Measurements from ENCODE around the gene PIGL.

Gene PIGL

DNA sequence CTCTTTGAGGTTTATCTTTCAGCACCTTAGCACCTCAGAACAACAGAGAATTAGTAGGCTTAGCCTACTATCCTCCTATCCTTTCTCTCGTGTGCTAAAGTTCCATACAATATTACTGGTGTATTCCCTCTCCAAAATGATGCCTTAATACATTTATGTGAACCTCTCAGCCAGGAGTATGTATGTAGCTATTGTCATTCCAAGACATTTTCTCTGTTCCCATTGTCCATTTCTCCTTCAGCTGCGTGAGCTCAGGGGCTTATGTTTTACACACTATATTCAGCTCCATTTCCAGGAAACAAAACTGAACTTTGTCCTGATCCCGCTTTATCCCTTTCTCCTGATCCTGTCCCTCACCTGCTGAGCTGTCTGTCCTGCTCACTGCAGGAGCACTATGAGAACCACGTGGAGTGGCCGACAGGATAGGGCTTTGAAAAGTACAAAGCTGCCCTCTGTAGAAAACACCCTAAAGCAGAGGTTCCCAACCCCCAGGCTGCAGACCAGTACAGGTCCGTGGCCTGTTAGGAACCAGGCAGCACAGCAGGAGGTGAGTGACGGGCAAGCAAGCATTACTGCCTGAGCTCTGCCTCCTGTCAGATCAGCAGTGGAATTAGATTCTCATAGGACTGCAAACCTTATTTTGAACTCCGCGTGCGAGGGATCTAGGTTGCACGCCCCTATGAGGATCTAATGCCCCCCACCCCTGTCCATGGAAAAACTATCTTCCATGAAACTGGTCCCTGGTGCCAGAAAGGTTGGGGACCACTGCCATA lies 80.5 kb downstream of the PIGL start:
- DNase-seq (ENCODE audit: extremely low spot score), result no peak
- TF ChIP-seq, protein P1, sequence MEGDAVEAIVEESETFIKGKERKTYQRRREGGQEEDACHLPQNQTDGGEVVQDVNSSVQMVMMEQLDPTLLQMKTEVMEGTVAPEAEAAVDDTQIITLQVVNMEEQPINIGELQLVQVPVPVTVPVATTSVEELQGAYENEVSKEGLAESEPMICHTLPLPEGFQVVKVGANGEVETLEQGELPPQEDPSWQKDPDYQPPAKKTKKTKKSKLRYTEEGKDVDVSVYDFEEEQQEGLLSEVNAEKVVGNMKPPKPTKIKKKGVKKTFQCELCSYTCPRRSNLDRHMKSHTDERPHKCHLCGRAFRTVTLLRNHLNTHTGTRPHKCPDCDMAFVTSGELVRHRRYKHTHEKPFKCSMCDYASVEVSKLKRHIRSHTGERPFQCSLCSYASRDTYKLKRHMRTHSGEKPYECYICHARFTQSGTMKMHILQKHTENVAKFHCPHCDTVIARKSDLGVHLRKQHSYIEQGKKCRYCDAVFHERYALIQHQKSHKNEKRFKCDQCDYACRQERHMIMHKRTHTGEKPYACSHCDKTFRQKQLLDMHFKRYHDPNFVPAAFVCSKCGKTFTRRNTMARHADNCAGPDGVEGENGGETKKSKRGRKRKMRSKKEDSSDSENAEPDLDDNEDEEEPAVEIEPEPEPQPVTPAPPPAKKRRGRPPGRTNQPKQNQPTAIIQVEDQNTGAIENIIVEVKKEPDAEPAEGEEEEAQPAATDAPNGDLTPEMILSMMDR (IDR thresholded peaks at IDR 0.05; ENCODE audit: control extremely low read depth, extremely low read depth, low read depth, missing control alignments), result no peak
- ChIA-PET POLR2A (no interaction called here), CTCF (interaction anchor here (0.8 to 1.3 kb wide), 3 partner anchors 9 to 11 kb away, joined by 3 to 4 read pairs (median 4); no protein-coding TSS in a partner anchor)

DNA sequence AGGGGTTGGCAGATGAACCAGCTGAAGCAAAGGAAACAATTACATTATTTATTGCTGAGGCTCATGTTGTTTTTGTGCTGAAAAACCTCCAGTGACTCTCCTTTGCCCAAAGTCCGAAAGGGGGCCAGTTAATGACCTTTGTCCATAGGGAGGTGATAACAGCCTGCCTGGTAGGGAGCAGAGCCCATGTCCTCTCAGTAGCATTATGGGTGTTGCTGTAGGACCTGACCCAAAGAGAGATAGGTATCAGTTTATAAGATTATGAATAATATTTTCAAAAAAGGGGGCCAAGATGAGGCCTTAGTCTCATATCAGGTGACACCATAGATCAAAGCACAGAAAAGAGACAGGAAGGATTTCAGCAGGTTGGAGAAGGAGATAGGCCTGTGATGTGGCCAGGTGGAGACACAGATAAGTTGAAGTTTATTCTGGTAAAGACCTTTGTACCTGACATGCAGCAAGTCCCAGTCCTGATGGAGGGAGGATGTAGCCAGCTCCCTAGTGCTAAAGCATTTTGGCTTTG lies 81.2 kb downstream of the PIGL start:
- CTCF ChIA-PET, result interaction anchor here (0.9 to 1.5 kb wide), 3 partner anchors 10 to 11 kb away, joined by 3 to 4 read pairs (median 4); no protein-coding TSS in a partner anchor
- POLR2A ChIA-PET, result no interaction called here
- TF ChIP-seq, protein P1 (IDR thresholded peaks at IDR 0.05; ENCODE audit: control extremely low read depth, extremely low read depth, low read depth, missing control alignments), result no peak
- no peak for DNase-seq (ENCODE audit: extremely low spot score)

- TF ChIP-seq, protein P1 (IDR thresholded peaks at IDR 0.05; ENCODE audit: control extremely low read depth, extremely low read depth, low read depth, missing control alignments), result no peak
- no peak for DNase-seq (ENCODE audit: extremely low spot score)
- ChIA-PET POLR2A (no interaction called here), CTCF (interaction anchor here (0.7 to 1.0 kb wide), 2 partner anchors 30 to 63 kb away, joined by 3 to 4 read pairs; no protein-coding TSS in a partner anchor)
These were observed 83.5 kb downstream of the PIGL start for GRCh38 chr17:16300554-16300953.

DNA sequence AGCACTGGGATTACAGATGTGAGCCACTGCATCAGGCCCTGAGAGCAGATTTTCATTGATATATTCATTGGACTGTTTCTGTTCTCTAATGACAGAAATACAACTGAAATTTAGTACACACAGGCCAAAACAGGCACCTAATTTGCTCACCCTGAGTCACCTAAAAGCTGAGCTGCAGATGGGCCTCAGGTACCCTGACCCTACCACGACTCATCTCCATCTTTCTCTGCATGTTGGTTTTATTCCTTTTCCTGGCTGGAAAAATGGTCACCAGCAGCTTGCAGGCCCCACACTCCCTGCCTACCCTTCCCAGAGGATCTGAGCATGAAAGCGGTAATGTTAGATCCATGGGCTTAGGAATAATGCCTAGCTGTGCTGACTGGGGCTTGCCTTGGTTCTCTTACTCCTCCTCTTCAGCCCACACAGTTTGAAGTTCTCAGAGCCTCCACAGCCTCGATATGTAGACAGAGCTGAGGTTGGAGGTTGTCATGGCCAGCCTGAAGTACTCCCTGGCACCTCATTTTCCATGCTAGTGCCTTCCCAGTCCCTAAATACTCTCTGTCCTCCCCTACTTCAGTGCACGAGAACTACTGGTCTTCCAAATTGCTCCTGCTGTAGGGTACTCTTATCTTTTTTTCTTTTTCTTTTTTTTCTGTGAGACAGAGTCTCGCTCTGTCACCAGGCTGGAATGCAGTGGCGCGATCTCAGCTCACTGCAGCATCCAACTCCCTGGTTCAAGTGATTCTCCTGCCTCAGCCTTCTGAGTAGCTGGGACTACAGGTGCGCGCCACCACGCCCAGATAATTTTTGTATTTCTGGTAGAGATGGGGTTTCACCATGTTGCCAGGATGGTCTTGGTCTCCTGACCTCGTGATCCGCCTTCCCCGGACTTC lies 85.2 kb downstream of the PIGL start:
- POLR2A ChIA-PET, result no interaction called here
- DNase-seq (ENCODE audit: extremely low spot score), result peak; percentile 6
- CTCF ChIA-PET, result interaction anchor here (0.9 to 5.3 kb wide), 7 partner anchors 12 to 62 kb away, joined by 3 to 31 read pairs (median 5); partner anchors contain the start of gene CENPV
- TF ChIP-seq, protein P1 (IDR thresholded peaks at IDR 0.05; ENCODE audit: control extremely low read depth, extremely low read depth, low read depth, missing control alignments), result no peak

GRCh38 chr17:16302856-16303255 lies 85.8 kb downstream of the PIGL start:
- ChIA-PET CTCF (interaction anchor here (0.9 to 5.3 kb wide), 8 partner anchors 9 to 61 kb away, joined by 3 to 31 read pairs (median 5); partner anchors contain the start of gene CENPV), POLR2A (interaction anchor here (0.8 kb wide), 1 partner anchor 78 kb away, joined by 4 read pairs; the partner anchor contains the start of gene UBB)
- TF ChIP-seq, protein P1 (IDR thresholded peaks at IDR 0.05; ENCODE audit: control extremely low read depth, extremely low read depth, low read depth, missing control alignments), result no peak
- no peak for DNase-seq (ENCODE audit: extremely low spot score)

DNA sequence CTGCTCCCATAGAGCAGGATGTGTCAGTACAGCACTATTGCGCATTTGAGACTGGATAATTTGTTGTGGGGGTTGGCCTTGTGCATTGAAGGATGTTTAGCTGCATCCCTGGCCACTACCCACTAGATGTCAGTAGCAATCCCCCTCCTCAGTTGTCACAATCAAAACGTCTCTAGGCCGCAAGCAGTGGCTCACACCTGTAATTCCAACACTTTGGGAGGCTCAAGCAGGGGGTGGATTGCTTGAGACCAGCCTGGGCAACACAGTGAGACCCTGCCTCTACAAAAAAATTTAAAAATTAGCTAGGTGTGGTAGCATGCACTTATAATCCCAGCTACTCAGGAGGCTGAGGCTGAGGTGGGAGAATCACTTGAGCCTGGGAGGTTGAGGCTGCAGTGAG lies 87.8 kb downstream of the PIGL start:
- POLR2A ChIA-PET, result interaction anchor here (0.6 kb wide), 3 partner anchors 8 to 15 kb away, joined by 3 to 5 read pairs (median 4); no protein-coding TSS in a partner anchor
- CTCF ChIA-PET, result interaction anchor here (0.8 to 5.3 kb wide), 16 partner anchors 9 to 218 kb away, joined by 3 to 31 read pairs (median 6); partner anchors contain the start of gene TRPV2
- TF ChIP-seq, protein P1 (IDR thresholded peaks at IDR 0.05; ENCODE audit: control extremely low read depth, extremely low read depth, low read depth, missing control alignments), result peak; percentile 34
- DNase-seq (ENCODE audit: extremely low spot score), result peak; percentile 20
